ENCODE results near the gene ZNF804B. TPM values are rescaled to one million over a fixed set of nuclear protein-coding genes. Genes with fewer than 3 reads are reported as not detected.

ZNF804B gene
- total RNA-seq = not detected in 2 replicates

DNA sequence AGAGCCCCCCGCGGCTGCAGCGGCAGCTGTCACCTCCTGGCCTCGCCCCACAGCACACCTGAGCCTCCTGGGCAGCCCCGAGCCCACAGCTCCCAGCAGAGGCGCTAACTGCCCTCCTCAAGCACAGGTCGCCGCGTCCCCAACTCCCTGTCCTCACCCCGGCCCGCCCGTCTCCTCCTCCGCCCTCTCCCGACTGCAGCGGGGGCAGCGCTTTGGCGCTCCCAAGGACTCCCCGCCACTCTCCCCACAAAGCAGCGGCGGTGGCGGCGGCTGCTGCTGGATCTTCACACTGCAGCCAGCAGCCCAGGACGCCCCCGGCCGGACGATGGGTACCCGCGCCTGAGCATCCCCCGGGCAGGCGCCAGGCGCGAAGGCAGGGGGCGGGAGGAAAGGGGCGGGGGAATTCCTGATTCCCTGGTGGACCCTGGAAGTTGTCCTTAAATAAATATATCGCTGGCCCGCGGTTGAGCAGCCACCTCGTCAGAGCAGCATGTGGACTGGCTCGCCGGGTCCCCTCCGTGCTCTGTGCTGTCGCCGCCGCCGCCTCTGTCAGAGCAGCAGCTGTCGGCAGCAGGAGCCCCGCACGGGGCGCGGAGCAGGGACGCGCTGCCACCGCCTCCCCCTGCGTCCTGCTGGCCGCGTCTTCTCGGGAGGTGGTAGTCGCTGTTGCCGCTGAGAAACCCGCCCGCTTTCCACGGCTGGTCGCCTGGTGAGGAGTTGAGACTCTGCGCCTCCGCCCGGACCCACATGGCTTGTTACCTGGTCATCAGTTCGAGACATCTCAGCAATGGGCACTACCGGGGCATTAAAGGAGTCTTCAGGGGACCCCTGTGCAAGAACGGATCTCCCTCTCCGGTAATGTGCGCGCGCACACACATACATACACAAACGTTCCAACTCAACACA is at the start of gene ZNF804B:
Gene ZNF804B, plus strand, starts transcription at position 471 of the 906 bp plus-strand sequence. Its CDS starts 277 bp downstream, at position 748.
- peak in 1 of 2 donors; percentile 1 for DNase-seq (ENCODE audit: low read depth in 2 of 2)

DNA sequence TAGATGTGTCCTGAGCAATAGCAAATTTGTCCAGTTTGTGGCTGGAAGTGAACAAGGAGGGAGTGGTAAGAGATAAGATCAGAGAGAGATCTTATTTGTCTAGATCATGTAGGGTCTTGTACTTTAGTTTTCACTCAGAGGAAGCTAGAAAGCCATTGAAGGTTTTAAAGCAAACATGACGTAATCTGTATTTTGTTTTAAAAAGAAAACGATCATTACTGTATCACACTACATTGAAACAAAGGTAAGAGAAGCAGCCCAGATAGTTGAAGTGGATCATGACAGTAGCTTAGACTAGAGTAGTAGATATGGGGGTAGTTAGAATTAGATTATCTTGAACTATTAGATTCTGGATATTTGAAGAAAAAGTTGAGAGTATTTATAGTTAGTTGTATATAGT is 23.6 kb upstream of the ZNF804B start:
- DNase-seq (ENCODE audit: low read depth in 2 of 2) = no peak

DNA sequence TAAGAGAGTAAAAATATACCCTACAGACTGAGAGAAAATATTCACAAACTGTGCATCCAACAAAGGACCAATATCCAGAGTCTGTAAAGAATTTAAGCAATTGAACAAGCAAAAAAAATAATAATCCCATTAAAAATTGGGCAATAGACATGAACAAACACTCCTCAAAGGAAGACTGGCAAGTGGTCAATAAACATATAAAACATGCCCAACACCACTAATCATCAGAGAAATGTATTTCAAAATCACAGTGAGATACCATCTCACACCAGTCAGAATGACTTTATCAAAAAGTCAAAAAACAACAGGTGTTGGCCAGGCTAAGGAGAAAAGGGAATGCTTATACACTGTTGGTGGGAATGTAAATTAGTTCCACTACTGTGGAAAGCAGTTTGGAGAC is 21.9 kb upstream of the ZNF804B start:
- DNase-seq (ENCODE audit: low read depth in 2 of 2) = no peak

DNA sequence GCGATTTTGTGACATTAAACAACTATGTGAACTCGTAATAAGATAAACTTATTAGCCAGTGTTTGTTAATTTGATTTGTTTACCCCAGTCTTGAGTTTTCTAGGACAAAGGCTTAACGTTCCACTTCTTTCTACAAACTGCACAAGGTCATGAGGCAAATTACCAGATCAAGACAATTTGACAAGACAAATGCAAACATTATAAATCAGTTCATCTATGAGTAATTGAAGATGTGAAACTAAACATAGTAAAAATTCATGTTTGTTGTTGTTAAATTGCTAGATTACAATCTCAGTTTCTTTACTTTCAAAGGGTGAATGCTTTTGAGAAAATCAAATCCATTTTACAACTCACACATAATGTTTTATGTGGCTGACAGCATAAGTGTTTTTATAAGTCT is 13.4 kb upstream of the ZNF804B start:
- no peak for DNase-seq (ENCODE audit: low read depth in 2 of 2)

DNA sequence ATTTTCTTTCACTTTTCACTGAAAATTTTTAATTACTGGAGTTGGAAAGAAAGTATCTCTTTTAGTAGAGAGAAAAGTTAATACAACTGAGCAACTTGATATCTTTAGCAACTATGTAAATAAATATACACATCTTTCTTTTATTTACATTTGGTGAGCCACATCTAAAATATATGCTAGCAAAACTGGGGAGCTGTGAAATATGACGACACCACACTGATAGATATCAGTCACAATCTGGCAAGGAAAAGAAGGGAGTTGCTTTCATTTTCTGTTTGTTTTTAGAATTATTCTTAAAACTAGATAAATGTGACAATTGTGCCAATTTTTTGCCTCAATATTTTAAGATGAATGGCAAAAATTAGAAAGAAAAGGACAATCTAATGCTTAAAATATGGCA is 2.7 kb upstream of the ZNF804B start:
- DNase-seq (ENCODE audit: low read depth in 2 of 2) = no peak

DNA sequence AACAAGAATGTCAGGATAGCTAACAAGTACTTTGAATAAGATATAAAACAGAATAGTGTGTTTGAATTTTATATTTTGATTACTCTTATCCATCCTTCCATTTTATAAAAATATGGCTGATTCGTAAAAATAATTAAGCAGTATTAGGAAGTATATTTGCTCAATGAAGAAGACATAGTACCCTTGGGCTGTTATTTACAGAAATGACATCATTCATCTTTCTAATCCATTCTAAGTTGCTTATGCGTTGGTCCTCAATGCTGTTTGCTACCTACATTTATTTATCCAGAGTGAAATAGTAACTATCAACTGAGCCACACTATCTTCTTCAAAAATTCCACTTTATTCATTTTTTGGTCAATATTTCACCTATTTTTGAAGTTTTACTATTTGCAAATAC is 2.1 kb upstream of the ZNF804B start:
- DNase-seq (ENCODE audit: low read depth in 2 of 2) = no peak

DNA sequence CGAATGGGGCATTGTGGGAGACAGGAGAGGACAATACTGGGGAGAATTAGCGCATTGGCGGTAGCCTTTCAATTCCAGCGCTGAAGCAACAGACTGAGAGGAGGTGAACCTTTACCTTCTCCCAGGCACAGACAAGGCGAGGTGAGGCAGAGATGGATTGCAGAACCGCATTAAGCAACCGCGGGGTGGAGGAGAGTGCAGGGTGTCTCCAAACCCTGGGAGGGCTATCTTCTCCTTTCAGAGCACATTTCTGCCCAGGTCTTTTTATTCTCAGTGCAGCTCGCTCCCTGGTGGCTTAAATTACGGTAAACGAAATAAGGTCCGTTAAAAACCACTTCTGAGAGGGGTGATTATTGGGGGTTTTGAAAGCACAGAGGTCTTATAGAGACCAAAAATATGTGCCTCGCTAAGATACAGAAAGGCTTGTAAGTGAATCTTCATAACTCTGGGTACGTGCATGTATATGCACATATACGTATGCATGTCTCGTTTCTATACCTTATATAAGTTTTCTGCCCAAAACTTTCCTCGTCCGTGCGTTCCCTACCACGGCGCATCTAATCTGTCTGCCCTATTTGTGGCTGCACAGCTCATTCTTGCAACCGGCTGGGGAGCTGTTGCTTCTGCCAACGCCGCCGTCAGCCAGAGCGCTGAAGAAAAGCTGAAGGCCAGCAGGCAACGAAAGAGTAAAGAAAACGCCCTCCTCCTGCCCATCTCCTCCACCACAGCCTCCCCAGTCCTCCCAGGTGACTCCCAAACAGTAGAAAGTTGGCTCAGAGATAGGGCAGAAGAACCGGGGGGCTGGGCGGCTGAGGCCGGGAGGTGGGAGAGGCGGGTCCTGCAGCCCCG is 895 bp upstream of the ZNF804B start:
- DNase-seq (ENCODE audit: low read depth in 2 of 2) = peak in 1 of 2 donors; percentile 10

DNA sequence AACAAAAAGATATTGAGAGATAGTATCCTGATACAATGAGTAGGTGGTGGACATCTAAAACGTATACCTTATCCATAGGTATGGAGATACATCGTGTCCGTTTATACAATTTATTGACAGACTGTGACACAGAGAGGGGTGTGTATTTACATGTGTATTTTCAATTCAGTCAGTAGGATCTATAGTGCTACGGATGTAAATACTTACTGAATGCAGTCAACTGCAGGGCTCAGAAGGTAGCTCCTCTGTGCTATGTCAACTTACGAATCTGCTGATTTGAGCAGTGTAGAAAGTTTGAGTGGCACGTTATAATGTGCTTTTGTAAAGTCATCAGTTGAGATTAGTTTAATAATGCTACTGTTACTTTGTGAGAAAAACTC is 626 bp downstream of the ZNF804B start:
- no peak for DNase-seq (ENCODE audit: low read depth in 2 of 2)

DNA sequence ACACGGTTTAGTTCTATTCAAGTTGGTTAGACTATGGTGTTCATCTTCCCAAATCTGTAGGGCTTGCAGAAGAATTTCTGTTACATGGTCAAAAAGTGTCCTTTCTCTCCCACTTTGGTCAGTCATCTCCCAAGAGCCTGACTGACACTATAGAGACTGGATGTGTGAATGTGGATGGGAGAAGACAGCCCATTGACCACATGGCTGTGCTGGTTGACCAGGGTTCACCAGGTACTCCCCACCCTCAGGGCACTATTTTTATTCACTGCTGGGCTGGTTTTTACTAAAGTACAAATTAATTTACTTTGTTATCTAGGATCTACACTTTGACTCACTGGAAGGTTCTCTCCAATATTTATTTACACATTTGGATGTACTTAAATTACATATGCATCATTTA is 2.3 kb downstream of the ZNF804B start:
- no peak for DNase-seq (ENCODE audit: low read depth in 2 of 2)

DNA sequence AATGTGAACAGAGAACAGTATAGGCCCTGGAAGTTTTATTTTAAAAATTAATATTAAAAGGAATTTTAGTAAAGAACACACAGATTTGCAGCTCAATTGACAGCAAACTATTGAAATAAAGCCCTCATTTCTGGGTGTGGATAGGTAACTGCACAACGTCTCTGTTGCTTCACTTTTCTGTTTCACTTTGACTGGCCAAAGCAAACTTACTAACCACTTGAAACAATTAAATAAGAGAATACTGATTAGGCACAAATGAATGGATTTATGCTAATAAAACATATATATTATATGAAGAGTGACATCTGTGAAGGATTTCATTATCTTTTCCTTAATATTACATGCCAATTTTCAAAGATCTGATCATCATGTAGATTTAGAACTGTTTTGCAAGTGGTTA is 11.9 kb downstream of the ZNF804B start:
- DNase-seq (ENCODE audit: low read depth in 2 of 2) = no peak

DNA sequence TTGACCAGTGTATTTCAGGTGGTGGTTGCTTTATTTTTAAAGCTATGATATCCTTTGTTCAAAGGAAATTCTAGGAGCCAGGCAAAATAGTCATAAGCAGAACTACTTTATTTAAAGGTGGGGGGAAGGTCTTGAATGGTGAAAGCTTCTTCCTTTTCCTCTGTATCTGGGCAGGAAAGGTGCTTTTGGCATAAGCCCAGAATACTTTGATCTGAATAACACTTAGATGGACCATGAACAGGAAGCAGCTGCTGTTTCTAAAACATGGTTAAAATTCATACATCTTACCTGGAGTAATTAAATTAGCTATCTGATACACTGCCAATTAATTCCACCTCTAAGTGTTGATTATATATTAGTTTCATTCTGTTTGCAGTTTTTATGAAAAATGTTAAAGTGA is 13.3 kb downstream of the ZNF804B start:
- peak in 1 of 2 donors; percentile 47 for DNase-seq (ENCODE audit: low read depth in 2 of 2)

DNA sequence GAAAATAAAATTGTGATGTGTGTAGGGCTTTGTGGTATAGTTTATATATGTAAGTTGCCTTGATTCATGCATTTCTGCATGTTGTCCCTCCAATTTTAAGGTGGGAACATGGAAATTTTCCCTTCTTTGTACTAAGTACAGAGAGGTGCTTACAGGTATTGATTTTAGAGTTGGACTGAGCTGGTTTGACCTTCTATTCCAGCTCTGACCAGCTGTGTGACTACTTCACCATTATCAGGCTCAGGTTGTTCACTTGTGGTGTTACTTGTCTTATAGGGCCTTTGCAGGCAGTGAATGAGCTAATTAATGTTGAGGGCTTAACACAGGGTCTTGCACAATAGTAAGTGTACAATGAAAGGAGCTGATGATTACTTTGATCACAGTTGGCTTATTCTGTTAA is 16.3 kb downstream of the ZNF804B start:
- DNase-seq (ENCODE audit: low read depth in 2 of 2) = no peak

DNA sequence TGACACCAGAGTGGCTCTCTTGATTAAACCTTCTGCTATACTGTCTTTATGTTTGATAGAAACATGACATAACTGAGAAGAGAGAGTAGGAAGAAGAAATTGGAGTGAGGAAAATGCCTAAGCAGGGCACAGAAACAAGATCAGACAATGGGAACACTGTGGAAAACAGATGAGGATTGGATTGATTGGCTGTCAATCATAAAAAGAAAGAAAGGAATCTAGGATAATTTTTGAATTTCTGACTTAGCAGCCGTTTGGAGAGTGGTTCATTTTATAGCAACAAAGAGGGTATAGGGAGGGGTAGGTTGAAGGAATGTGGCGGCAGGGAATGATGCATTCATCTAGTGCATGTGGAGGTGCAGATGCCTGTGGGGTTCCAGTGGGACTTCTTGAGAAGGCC is 28.3 kb downstream of the ZNF804B start:
- no peak for DNase-seq (ENCODE audit: low read depth in 2 of 2)

DNA sequence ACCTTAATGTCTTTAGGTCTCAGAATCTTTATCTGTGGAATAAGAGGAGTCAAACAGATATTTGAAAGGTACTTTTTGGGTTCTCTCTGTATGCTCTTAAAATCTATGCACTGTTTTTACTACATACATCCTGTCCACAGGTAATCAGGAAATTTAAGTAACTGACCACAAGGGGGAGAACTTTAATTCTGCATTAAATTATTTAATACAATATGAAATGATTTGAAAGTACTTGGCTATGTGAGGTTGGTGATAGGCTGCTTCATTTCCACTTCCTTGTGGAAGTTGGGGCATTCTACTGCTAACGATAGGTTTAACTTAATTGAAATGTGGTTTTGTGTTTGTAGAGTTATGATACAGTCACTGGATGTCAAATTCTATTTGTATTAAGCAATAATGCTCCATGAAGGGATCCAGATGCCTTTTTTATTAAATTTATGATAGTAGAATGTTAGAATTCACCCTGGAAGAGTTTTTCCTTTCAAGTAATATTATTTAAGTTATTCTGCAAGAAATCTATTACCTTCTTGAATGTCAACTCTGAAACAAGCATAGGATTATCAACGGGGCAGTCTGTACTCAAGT is 30.1 kb downstream of the ZNF804B start:
- peak; percentile 11 to 24 for DNase-seq (ENCODE audit: low read depth in 2 of 2)

DNA sequence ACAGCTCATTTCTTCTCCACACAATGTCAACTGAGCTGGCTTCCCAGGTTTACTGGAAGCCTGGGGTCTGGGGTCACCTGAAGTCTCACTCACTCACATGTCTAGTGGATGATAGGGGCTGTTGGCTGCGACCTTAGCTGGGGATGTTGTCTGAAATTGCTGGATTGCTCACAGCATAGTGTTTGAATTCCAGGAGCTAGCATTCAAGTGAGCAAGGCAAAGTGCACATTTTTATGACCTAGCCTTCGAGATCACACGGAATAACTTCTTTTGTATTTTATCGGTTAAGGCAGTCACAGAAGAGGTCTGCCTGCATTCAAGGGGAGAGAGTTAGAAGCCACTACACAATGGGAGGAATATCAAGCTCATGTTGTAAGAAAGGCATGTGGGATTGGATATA is 32.4 kb downstream of the ZNF804B start:
- DNase-seq (ENCODE audit: low read depth in 2 of 2) = no peak

DNA sequence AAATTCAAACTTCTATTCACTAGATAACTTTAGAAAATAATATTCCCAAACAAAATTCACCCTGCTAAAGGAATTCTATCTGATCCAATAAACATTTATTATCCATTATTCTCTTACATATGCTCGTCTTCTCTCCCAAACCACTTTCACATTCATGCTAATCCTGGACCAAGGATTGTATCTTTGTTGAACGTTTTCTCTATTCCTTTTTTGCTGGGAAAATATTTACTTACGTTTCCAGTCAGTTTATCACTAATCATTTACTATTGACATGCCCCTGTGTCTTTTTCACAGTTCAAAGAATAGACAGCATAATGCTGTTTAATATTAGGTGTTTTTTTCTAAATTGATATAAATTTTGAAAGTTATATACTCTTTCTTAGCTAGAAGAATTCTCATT is 32.9 kb downstream of the ZNF804B start:
- DNase-seq (ENCODE audit: low read depth in 2 of 2) = no peak

DNA sequence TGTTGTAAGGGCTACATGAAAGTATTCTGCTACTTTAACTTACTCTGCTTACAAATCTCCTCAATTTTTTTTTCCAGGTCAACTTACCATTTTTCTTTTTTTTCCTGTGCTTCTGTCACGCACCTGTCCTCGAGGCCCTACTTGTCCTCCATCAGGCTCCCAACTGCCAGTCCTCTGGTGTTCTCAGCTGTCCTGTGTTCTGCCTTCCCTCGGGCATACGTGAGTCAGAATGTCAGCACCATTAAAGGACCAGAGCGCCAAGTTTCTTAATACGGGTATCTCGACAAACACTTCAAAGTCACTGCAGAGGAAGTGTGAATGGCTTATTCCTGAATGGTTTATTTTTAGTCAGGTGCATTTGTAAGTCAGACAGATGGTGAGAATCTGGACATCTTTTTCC is 36.1 kb downstream of the ZNF804B start, which contains the start of gene TEX47:
Gene TEX47, minus strand, starts transcription at position 185 of the 400 bp plus-strand sequence. CDS start 795 bp downstream, outside the sequence.
- DNase-seq (ENCODE audit: low read depth in 2 of 2) = no peak

DNA sequence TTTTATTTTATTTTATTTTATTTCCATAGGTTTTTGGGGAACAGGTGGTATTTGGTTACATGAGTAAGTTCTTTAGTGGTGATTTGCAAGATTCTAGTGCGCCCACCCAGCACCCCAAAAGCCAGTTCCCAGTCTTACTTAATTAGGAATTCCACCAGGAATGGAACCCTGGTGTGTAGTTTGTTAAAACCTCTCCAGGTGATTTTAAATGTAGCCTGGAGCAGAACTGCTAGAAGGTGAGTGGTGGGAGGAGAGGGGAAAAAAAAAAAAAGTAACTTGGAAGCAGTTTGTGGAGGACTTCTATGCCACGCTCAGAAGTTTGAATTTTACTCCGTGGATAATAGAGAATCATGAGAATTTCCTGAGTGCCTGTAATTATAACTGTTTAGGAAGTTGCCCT is 41.5 kb downstream of the ZNF804B start:
- no peak for DNase-seq (ENCODE audit: low read depth in 2 of 2)

DNA sequence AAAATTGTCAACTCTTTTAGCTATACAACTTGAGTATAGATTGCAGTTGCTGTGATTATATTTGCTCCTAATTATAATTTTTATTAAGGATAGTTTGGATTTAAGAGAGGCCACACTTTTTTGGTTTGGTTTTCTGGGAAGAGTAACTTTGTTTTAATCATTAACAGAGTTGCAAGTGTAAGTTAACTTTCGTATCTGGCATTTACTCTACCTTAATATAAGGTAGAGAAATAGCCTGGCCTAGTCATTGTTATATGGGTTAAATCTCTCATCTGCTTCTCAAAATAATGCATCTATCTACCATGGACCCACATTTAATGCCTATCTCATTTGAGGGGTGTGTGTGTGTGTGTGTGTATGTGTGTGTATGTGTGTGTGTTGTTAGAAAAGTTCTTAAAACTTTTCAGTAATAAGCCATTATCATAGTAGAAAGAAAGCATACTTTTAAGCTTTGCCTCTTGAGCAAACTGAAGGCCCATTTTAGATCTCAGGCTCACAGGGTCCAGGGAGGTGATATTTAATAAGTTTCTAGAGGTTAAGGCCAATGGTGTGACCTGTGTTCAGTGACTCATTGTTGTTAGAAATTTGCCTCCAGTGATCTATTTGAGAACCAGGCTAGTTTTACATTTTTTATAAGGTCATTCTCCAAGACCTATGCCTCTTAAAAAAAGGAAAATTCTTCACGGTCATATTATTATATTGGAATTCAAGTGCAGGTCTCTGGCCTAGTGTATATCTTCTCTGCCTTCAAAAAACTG is 47.0 kb downstream of the ZNF804B start:
- DNase-seq (ENCODE audit: low read depth in 2 of 2) = no peak

DNA sequence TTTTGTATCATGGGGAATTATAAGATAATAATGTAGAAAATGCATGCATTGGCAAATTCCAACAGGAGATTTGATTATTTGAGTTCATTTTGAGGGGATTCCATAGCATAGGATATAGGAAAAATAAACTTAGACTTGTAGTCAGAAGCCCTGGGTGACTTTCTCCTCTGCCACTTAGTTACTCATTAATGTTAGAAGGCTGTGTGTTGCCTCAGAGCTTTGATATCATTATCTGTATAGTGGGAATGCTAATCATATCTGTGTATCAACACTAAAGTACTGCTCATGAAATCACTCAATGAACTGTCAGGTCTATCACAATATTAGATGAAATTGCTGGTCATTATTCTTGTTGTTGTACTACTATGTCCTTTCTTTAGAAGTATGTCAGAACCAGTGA is 59.1 kb downstream of the ZNF804B start:
- no peak for DNase-seq (ENCODE audit: low read depth in 2 of 2)

DNA sequence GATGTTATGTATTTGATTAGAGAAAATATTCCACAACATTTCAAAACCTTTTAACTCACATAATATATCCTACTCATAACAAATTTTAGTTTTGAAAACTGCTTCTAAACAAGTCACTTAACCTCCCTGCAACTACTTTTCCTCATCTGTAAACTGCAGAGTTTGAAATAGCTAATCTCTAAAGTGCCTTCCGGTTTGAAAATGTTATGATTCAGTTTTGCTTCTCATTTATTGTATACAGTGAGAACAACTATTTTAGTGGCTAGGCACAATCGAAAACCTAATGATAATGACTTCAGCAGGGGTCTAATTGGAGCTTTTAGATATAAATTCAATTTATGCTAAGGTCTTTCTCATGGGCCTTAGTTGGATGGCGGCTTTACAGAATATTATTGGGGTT is 66.7 kb downstream of the ZNF804B start:
- DNase-seq (ENCODE audit: low read depth in 2 of 2) = no peak

Measured in dermis microvascular lymphatic vessel endothelial cell (primary cell).